Measurements from ENCODE around the gene TXNDC11. TPM values are rescaled to one million over a fixed set of nuclear protein-coding genes. Genes with fewer than 3 reads are reported as not detected.

The TXNDC11 gene
- total RNA-seq, 1 donor from 2014 or later, result 39.7 TPM

DNA sequence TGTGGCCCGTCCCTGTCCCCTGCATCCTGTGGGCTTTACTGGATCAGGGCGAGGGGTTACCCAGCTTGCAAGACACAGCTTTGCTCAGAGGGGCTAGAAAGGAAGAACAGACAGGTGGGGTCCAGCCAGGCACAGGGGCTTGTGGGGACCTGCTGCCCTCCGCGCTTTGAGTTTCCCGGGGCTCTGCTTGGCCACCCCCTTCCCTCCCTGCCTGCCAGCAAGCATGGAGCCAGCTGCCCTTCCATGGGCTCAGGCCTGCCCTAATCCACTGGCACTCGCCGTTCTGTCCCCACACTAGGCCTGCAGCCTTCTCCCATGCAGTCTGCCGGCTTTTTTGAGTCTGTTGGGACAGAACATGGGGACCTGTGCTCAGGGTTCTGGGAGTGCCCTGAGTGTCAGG, 71.0 kb downstream of the TXNDC11 start:
- Mint-ChIP-seq H3K9me3 (ENCODE audit: low read depth) (no peaks in the 10 kb centered on the region), H3K36me3 (ENCODE audit: low read depth) (peaks cover 3% of the 10 kb centered on the region), H3K27ac (ENCODE audit: unreplicated experiment) (no peak overlapping the region), H3K27me3 (ENCODE audit: low read depth) (no peaks in the 10 kb centered on the region), H3K4me3 (ENCODE audit: unreplicated experiment) (no peak overlapping the region), H3K4me1 (ENCODE audit: low read depth) (peaks cover 34% of the 10 kb centered on the region)
- no peak for DNase-seq (ENCODE audit: low spot score)
- TF ChIP-seq, protein P1, sequence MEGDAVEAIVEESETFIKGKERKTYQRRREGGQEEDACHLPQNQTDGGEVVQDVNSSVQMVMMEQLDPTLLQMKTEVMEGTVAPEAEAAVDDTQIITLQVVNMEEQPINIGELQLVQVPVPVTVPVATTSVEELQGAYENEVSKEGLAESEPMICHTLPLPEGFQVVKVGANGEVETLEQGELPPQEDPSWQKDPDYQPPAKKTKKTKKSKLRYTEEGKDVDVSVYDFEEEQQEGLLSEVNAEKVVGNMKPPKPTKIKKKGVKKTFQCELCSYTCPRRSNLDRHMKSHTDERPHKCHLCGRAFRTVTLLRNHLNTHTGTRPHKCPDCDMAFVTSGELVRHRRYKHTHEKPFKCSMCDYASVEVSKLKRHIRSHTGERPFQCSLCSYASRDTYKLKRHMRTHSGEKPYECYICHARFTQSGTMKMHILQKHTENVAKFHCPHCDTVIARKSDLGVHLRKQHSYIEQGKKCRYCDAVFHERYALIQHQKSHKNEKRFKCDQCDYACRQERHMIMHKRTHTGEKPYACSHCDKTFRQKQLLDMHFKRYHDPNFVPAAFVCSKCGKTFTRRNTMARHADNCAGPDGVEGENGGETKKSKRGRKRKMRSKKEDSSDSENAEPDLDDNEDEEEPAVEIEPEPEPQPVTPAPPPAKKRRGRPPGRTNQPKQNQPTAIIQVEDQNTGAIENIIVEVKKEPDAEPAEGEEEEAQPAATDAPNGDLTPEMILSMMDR (IDR thresholded peaks at IDR 0.05), result no peak

DNA sequence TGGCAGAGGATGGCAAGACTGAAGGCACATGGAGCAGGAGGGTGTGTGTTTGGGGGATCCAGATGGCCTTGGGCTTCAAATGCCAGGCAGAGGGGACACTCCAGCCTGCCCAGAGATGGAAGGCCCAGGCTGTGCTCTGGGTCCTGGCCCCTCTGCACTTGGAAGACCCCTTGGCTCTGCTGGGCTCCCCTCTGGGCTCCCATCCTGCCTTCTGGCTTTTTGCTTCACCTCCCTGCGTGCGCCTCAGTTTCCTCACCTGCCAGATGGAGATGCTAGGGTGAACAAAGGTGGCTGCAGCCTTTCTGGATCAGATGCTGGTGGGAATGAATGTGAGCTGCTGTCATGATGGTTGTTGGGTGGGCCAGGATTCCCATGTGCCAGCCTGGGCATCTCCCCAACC, 71.4 kb downstream of the TXNDC11 start:
- TF ChIP-seq, protein P1 (IDR thresholded peaks at IDR 0.05), result no peak
- H3K4me3 Mint-ChIP-seq (ENCODE audit: unreplicated experiment), result no peak overlapping the region
- no peak overlapping the region for H3K27ac Mint-ChIP-seq (ENCODE audit: unreplicated experiment)
- H3K27me3 Mint-ChIP-seq (ENCODE audit: low read depth), result no peaks in the 10 kb centered on the region
- H3K36me3 Mint-ChIP-seq (ENCODE audit: low read depth), result no peaks in the 10 kb centered on the region
- H3K9me3 Mint-ChIP-seq (ENCODE audit: low read depth), result no peaks in the 10 kb centered on the region
- no peak for DNase-seq (ENCODE audit: low spot score)
- peaks cover 34% of the 10 kb centered on the region for H3K4me1 Mint-ChIP-seq (ENCODE audit: low read depth)

DNA sequence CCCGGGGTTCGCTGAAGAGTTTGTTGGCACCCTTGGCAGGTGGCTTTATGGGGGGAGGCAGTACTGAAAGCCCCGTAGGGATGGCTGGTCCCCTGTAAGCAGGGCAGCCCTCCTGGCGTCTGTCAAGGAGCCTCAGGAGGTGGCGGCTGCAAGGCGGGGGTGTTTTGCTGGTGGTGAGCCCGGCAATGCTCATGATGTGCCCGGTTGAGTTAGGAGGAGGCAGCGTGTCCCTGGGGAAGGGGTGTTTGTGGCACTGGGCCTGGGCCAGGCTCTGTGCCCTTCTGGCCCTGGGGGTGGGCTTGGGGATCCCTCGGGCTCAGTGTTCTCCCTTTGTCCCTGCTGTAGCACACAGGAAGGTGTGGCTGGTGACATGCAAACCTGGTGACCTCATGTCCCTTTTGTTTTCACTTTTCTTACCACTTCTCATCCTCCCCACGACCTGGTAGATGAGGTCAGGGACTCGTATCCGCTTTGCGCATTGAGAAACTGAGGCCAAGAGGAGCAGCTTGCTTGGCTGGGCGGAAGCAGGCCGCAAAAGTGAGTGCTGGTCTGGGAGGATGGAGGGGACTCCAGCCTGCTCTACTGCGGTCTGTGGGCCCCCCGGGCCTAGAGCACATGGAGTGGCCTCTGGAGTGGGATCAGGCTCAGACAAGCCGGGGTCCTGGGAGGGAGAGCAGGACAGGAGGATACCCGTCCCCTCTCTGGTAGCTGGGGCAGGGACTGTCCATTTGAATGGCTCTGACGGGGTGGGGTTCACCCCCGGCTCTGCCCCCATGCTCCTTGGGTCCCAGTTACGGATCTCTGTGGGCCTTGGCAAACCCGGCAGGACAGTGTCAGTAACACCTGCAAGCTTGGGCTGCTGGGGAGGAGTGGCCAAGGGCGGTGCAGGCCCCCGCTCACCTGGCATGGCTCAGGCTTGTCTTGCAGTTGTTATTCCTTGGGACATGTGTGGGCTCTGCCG, 72.2 kb downstream of the TXNDC11 start:
- no peak overlapping the region for H3K27ac Mint-ChIP-seq (ENCODE audit: unreplicated experiment)
- H3K36me3 Mint-ChIP-seq (ENCODE audit: low read depth), result no peaks in the 10 kb centered on the region
- no peak overlapping the region for H3K4me3 Mint-ChIP-seq (ENCODE audit: unreplicated experiment)

DNA sequence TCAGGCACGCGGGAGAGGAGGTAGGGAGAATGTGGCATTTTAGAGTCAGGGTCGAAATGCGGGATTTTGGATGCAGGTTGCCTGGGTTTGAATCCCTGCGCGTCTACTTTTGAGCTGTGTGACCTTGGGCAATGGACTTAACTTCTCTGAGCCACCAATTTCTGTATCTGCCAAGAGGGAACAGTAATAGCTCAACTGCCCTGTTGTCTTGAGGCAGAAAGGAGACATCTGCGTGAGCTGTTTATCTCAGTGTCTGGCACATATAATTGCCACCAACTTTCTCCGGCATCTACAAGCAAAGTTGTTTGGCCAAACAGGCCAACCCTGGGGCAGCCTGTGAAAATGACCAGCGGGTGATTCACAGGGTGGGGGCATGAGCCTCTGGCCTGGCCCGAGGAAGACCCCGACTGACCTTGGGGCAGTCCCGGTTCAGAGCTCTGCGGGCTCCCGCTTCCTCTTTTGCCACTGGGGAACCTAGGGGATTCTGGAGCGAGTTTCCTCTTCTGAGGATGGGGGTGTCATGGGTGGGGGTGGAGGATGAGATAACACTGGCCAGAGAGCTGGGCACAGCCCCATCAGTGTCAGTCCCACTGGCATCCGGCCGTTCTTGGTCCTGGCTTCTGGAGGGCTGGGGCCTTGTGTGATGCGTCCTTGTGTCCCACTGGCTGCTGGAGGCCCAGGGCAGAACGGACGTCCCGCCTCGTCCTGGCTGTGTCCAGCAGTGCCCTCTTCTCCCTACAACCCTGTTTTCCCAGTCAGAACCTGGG, 73.1 kb downstream of the TXNDC11 start:
- Mint-ChIP-seq H3K4me1 (ENCODE audit: low read depth) (peaks cover 26% of the 10 kb centered on the region), H3K9me3 (ENCODE audit: low read depth) (no peaks in the 10 kb centered on the region), H3K4me3 (ENCODE audit: unreplicated experiment) (peak overlapping the region; percentile 67), H3K36me3 (ENCODE audit: low read depth) (no peaks in the 10 kb centered on the region), H3K27ac (ENCODE audit: unreplicated experiment) (no peak overlapping the region), H3K27me3 (ENCODE audit: low read depth) (no peaks in the 10 kb centered on the region)
- TF ChIP-seq, protein P1 (IDR thresholded peaks at IDR 0.05), result no peak
- DNase-seq (ENCODE audit: low spot score), result peak; percentile 83

More for the DNA sequence above, 72.2 kb downstream of the TXNDC11 start:
- no peaks in the 10 kb centered on the region for H3K27me3 Mint-ChIP-seq (ENCODE audit: low read depth)
- H3K4me1 Mint-ChIP-seq (ENCODE audit: low read depth), result peaks cover 32% of the 10 kb centered on the region
- peak; percentile 78 for DNase-seq (ENCODE audit: low spot score)
- H3K9me3 Mint-ChIP-seq (ENCODE audit: low read depth), result no peaks in the 10 kb centered on the region
- TF ChIP-seq, protein P1 (IDR thresholded peaks at IDR 0.05), result no peak

All from chondrocyte (in vitro differentiated cells).